NCI-H1436 (cell line): Measurements from ENCODE around the gene CATSPERB.
"Not testable (repeated sequence)": the region's sequence is repeated elsewhere in the genome, so short reads cannot be mapped to it uniquely, and the experiment has no call there.

Experiments
- DNase-seq: peaks from one replicate; lab custom pipeline; 2025; lab: John Stamatoyannopoulos, UW

The CATSPERB gene

DNA sequence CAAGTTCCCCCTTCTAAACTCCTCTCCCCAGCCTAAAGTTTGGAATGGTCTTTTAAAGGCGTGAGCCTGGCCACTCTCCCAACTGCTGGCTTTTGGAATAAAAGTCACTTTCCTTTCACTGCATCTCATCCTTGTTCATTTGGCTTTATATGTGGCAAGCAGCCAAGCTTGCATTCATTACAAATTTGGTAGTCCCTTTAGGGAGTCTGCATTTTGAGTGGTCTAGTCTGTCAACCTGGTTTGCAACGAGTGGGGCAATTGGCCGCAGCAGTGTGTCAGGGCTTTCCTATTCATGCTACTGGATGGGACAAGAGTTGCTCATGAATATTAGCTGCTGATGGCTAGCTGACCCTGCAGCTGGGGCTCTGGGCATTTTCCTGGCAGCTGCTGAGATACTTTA lies 57.0 kb downstream of the CATSPERB start:
- no peak for DNase-seq

- DNase-seq, result no peak
Observed at GRCh38 chr14:91669867-91670266, 62.0 kb downstream of the CATSPERB start.

DNA sequence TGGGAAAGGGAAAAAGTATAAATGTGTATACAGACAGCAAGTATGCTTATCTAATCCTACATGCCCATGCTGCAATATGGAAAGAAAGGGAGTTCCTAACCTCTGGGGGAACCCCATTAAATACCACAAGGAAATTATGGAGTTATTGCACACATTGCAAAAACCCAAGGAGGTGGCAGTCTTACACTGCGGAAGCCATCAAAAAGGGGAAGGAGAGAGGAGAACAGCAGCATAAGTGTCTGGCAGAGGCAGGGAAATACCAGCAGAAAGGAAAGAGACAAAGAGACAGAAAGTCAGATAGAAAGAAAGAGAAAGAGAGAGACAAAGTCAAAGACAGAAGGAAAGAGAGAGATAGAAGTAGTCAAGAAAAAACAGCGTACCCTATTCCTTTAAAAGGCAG lies 64.8 kb downstream of the CATSPERB start:
- not testable (repeated sequence) for DNase-seq

- DNase-seq, result no peak
Observed at GRCh38 chr14:91660790-91661189, 71.1 kb downstream of the CATSPERB start.

- DNase-seq, result no peak
Observed at GRCh38 chr14:91654836-91655235, 77.0 kb downstream of the CATSPERB start.

DNA sequence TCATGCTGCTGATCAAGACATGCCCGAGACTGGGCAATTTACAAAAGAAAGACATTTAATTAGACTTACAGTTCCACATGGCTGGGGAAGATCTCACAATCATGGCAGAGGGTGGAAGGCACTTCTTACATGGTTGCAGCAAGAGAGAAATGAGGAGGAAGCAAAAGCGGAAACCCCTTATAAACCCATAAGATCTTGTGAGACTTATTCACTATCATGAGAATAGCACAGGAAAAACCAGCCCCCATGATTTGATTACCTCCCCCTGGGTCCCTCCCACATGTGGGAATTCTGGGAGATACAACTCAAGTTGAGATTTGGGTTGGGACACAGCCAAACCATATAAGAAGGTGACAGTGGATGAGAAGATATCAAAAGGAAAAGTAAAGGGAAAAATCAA lies 78.4 kb downstream of the CATSPERB start:
- DNase-seq, result no peak

DNA sequence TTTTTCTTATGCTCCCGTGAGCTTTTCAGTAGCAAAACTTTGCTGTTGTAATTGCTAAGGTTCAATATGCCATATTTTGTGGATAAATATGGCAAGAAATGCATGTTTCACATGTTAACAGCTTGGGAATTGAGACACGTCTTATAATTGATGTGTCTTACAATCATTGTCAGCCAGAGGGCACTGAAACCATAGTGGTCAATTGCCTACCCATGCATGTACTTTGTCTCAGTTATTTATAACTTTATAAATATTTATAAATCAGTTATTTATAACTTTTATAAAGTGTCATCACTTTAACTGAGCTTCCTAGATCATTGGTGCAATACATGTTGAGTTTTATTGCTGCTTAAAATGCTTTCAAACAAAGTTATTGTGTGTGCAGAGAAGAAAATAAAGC lies 82.0 kb downstream of the CATSPERB start:
- DNase-seq, result no peak

- no peak for DNase-seq
Observed at GRCh38 chr14:91647856-91648255, 84.0 kb downstream of the CATSPERB start.

GRCh38 chr14:91636604-91637003 lies 95.3 kb downstream of the CATSPERB start:
- DNase-seq, result no peak

- DNase-seq, result no peak
Observed at GRCh38 chr14:91624757-91625156, 107.1 kb downstream of the CATSPERB start.

DNA sequence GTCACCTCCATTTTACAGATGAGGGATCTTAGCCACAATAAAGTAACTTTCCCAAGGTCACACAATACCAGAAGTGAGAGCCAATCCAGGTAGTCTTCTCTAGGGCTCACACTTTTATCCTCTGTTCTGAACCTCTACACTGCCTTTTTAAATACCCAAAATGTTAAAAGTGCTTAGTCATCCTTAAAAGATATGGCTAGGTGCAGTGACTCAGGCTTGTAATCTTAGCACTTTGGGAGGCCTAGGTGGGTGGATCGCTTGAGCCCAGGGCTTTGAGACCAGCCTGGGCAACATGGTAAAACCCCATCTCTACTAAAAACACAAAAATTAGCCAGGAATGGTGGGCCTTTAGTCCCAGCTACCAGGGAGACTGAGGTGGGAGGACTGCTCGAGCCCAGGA lies 117.7 kb downstream of the CATSPERB start:
- DNase-seq, result no peak

GRCh38 chr14:91613459-91614112 lies 118.3 kb downstream of the CATSPERB start:
- no peak for DNase-seq

DNA sequence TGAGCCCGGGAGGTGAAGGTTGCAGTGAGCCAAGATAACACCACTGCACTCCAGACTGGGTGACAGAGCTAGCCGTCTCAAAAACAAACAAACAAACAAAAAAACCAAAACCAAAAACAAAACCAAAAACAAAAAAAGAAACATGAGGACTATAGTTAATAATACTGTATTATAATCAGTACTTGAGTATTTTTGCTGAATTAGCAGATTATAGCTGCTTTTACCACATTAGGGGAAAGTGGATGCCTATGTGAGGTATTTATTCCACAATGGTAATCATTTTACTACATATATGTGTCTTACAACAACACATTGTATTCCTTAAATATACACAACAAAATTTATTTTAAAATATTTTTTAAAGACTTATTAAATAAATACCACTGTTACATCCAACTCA lies 120.4 kb downstream of the CATSPERB start:
- no peak for DNase-seq

- no peak for DNase-seq
Observed at GRCh38 chr14:91609161-91609560, 122.7 kb downstream of the CATSPERB start.

- DNase-seq, result no peak
Observed at GRCh38 chr14:91607322-91608047, 124.4 kb downstream of the CATSPERB start.

GRCh38 chr14:91606851-91607250 lies 125.0 kb downstream of the CATSPERB start:
- DNase-seq, result no peak

DNA sequence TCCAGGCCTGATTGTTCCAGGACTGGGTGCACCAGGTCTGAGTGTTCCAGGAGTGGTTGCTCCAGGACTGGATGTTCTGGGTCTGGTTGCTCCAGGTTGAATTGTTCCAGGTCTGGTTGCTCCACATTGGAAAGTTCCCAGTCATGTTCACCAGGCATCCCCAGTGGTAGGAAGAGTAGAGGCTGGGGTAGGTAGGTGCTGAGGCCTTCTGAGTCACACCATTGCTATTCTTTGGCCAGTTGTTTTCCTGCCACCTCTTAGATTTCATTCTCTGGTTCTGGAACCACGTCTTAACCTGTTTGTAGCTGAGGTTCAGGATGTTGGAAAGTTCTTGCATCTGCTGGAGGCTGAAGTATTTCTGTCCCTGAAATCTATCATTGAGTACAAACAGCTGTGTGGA lies 127.3 kb downstream of the CATSPERB start:
- DNase-seq, result not testable (repeated sequence)

- DNase-seq, result no peak
Observed at GRCh38 chr14:91599994-91600393, 131.9 kb downstream of the CATSPERB start.

- no peak for DNase-seq
Observed at GRCh38 chr14:91595736-91596135, 136.2 kb downstream of the CATSPERB start.

DNA sequence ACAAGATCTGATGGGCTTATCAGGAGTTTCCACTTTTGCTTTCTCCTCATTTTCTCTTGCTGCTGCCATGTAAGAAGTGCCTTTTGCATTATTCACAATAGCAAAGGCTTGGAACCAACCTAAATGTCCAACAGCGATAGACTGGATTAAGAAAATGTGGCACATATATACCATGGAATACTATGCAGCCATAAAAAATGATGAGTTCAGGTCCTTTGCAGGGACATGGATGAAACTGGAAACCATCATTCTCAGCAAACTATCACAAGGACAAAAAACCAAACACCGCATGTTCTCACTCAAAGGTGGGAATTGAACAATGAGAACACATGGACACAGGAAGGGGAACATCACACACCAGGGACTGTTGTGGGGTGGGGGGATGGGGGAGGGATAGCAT lies 137.9 kb downstream of the CATSPERB start:
- DNase-seq, result not testable (repeated sequence)

DNA sequence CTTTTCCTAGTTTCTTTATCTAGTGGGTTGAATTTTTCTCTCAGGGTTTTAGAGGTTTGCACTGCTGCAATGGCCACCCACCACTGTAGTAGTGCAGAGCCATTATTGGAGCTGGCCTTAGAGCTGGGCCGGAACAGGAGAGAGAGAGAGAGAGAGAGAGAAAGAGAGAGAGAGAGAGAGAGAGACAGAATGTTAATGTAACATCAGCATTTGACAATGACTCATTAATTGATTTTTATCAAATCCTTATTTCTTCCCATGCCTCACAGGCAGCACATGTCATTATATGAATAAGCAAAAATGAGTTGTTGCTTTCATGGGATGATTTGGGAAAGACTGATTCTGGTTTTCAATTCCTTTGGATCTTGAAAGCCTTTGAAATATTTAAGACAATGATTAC lies 145.5 kb downstream of the CATSPERB start:
- no peak for DNase-seq

DNA sequence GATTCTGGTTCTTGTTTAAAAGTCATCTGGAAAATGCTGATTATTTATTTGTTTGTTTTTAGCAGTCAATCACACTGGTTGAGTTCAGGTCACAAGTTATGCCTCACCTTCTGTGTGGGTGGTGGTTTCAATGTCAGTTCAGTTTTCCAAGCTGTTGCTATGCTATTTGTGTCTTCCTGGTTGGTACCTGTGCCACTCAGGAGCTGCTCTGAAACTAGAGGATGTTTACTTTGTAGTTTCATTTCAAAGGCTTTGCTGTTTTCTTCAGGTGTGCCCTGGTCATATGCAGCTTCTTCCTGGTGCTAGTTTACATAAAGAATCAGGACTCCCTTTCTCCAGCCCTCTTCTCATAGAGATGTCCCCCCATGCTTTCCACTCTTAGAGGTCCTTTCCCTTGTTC lies 146.0 kb downstream of the CATSPERB start:
- DNase-seq, result no peak

- DNase-seq, result no peak
Observed at GRCh38 chr14:91582761-91583160, 149.1 kb downstream of the CATSPERB start.
